GM20431 (cell line): Measurements from ENCODE around the gene OSBPL10.

Source experiments
- in situ Hi-C: fragments of 300-500 bp; cut with MseI, MboI; formaldehyde crosslinking; loops from one replicate; pipeline ENCODE4 v1.15.0; 2020; ENCODE audit warnings: low sequenced_read_pairs; ENCODE audit not compliant: unreplicated experiment

OSBPL10 gene

DNA sequence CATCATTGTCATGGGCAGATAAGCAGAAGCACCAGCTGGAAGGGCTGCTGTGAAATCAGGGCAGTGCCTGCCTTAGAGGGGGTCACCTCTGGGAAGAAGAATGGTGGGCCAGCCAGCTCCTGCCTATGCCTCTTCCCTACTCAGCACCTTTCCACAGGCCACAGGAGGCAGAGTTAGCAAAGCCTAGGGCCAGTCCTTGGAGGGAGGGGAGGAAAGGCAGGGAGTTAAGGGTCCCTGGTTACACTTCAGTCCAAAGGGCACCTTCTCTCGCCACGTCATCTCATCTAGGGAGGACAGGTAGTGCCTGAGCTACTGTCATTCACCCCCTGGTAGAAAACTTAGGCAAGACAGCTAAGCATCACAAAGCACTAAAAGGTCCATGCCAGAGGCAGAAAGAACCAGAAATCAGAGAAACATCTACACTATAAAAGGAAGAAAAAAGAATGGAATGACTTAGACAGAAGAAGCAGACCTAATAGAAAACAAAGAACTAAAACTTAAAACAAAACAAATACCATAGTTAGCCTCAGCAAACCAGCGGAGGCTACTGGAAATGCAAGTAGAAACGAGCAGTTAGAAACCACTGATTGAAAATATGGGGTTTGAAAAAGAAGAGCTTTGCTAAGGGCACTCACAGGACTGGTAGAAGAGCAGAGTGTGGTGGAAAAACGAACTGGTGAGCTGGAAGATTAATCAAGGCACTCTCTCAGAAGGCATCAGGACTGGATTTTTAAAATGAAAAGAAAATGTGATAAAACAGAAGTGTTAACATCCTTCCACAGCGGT, 84.2 kb downstream of the OSBPL10 start:
- in situ Hi-C loops = no loop called here

DNA sequence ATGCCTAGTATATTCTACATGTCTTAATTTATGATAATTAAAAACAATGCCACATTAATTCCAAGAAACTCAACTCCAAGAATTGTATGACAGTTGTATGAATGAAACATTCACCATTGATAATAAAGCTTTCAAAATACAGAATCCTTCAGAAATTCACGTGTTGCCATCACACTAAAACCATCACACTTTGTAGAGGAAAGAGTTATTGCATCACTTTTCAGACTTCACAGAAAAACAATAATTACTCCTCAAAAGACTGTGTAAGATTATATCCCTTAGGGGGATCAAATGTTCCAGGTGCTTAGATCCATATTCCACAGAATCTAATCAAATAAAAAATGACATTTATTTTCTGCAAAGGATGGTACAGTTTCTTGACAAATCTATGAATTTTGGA, 85.0 kb downstream of the OSBPL10 start:
- in situ Hi-C loops = no loop called here

DNA sequence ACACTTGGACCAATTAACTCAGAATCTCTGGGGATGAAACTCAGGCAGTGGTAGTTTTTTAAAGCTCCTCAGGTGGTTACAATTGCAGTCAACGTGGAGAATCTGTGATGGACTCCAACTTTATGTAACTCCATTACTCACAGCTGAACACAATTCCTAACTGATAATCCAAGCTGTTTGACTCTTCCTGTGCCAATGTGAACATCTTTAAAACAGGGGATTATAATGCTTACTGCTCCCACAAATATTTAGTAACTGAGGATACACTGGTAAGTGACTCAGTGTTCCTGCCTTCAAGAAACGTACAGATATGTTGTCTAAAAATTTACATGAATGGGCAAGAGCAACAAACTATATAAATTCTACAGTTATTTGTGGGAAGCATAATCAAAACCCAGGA, 85.6 kb downstream of the OSBPL10 start:
- in situ Hi-C loops = no loop called here

DNA sequence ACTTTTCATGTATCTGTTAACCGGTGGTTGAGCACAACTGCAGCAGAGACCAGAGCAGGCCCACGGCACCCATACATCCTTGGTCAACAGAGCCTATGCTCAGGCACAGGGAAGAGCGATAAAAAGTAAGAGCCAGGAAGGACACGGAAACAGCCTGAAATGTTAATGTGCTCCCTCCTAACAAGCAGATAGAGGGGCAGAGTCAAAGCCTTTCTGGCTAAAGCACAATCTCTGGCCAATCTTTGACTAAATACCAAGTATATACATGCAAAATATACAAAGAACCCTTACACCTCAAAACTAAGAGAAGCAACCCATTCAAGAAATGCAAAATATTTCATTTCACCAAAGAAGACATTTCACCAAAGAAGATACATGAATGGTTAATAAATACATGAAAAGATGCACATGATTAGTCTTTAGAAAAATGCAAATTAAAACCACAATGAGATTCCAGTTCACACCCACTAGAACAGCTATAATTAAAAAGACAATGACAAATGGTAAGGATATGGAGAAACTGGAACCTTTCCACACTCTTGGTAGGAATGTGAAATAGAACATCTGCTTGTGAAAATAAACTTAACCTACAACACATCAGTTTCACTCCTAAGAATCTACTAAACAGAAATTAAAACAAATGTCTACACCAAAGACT, 88.0 kb downstream of the OSBPL10 start:
- in situ Hi-C loops = no loop called here

DNA sequence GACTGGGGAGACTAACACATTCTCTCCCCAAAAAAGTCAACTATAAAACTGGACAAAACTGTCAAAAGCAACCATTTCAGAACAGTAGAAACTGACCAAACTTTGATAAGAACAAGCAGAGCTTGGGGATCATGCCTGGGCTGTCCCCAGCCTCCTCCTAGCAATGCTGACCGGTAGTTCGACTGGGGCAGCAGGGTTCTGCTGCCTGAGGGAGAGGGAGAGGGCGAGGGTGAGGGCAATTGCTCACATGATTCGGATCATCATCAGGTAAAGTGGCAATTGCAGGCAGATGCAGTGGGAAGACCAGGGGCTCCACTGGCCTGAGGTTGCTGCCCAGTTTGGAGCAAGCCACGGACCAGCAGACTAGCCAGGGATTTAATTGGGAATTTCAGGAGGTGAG, 88.6 kb downstream of the OSBPL10 start:
- in situ Hi-C loops = no loop called here

DNA sequence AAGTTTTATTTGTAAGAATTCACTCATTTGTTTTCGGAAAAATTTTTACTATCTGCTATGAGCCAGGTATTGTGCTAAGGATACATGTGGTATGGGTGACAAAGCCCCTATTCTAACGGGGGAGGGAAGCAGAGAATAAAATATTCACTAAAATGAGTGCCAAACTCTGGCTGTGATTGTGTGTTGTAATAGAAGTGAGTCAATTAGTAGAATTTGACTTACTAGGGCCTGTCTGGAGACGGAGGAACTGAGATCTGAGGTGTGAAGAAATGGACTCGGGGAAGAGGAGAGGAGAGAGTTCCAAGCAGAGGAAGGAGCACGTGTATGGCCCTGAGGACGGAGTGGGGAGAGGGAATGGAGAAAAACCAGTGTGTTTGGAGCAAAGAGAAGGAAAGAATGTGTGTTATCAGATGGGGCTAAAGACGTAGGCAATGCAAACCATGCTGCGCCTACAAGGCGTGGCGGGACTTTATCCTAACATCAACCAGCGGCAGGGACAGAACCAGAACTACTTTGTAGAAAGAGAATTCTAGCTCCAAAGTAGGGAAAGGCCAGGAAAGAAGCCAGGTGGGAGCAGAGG, 89.1 kb downstream of the OSBPL10 start:
- in situ Hi-C loops = no loop called here

DNA sequence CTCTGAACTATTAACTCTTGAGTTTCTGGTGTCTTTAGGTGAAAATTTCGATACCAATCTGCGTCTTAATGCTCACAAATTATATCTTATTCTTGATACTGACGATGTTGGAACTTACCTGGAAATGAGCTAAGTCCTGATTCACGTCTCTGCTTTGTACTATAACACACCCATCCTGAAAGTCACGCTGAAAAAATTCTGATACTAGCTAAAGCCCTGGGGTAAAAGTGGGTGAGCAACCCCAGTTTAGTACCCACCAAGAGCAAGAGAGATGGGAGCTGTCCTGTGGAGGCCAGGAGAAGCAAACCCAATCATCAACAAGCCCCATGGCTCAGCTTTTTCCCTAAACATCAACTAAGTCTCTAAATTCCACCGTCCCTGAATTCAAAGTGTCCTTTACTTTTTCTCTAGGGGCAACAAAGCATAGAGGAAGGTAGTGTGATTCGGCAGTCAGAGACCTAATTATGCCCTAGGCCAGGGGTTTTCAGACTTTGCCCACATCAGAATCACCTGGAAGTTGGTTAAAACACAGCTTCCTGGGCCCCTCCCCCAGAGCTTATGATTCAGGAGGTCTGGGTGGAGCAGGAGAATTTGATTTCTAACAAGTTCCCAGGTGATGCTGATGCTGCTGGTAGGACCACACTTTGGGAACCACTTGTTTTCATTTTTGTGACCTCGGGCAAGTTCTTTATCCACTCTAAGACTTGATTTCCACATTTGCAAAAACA, 90.2 kb downstream of the OSBPL10 start:
- in situ Hi-C loops = no loop called here

DNA sequence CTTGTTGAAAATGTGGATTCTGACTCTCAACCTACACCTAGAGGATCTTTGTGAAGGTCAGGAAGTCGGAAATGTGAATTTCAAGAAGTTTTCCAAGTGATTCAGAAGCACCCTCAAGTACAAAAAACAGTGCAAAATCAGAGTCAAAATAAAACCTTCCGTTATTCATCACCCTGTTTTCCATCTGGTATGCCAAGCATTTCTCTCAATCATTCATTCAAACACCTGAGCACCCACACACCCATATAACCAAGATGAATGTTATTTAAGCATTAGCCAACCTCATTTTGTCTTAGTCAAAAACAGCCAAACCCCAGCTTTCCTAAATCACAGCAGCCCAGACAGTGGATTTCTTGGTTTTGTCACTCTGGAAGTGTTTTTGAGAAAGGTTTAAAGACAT, 91.1 kb downstream of the OSBPL10 start:
- in situ Hi-C loops = no loop called here

DNA sequence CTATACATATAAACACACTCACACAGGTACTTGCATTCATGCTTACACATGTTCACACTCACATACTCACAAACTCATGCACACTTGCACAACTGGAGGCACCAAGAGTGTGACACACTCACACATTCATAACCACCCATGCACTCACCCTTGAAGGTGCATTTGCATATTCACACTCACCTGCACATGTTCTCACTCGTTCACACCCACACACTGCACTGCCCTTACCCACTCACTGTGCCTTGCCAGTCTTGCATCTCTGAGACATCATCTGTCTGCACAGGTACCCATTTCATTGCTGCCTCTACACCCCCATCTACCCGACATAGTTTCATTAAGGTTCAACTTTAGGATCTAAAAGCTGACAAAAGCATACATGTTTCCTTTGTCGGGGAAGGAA, 95.8 kb downstream of the OSBPL10 start:
- in situ Hi-C loops = no loop called here

DNA sequence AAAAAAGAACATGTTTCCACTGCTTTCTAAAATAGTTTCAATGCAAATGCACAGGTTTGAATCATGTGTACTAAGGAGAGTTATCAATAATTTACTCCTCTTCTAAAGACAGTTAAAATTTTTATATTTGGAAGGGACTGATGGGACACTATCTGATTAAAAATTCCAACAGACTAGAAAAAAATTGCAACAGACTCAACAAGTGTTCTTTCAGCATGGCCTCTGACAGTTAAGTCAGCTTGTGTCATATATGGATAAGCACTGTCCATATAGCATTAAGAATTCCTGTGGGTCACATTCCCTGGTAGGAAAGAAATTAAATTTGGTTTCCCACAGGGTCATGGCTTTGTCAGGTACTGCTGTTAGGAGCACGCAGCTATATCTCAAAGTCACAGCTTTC, 96.8 kb downstream of the OSBPL10 start:
- in situ Hi-C loops = no loop called here

DNA sequence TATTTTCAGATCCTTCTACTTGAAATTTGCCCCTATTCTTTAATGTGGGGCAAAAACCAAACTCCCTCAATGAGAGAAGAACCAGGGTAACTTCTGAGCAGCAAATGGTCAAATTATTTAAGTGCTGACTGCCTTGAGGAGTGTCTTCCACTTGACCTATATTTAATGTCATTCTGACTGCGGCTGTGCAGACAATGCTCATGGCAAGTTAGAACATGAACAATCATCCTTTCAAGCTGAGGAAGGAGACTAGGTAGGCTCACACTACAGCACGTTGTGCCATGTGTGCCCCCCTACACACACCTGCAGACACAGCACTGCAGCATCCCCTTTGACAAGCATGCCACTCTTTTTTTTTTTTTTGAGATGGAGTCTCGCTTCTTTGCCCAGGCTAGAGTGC, 98.2 kb downstream of the OSBPL10 start:
- in situ Hi-C loops = no loop called here

DNA sequence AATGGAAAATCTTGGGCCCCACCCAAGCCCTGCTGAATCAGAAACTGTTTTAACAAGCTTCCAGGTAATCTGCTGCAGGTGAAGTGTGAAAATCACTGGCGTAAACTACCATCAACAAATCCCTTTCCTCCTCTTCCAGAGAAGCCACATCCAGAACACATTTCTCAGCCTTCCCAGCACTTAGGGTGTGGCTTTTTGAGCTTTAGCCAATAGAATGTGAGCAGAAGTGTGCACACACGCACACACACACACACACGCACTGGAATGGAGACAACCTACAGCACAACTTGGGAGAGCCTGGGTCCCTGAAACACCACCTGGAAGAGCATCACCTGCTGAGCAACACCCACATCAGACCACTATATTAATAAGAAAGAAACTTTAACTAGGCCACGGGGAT, 98.6 kb downstream of the OSBPL10 start:
- in situ Hi-C loops = no loop called here

DNA sequence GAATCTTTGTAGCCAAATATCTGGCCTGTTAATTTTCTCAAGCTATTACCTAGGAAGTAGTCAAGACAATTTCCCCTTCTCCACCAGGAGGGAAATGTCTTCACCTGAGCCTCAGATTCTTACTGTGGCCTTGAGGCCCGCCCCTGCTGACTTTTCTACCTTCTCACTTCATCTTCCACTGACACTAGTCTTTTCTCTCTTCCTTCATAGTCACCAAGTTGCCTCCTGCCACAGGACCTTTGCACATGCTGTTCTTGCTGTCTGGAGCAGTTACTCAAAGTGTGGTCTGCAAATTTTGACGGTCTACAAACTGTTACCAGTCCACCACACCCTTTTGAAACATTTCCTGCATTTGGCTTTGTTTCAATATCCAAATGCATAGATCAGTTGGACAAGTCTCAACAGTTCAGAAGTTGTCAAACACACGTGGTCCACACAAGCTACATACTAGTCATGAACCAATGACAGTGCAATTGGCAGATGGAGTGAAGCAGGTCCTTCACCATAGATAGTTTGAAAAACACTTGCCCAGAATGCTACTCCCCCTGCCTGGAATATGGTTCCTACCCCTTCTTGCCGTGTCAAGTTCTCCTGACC, 100.5 kb downstream of the OSBPL10 start:
- in situ Hi-C loops = no loop called here

DNA sequence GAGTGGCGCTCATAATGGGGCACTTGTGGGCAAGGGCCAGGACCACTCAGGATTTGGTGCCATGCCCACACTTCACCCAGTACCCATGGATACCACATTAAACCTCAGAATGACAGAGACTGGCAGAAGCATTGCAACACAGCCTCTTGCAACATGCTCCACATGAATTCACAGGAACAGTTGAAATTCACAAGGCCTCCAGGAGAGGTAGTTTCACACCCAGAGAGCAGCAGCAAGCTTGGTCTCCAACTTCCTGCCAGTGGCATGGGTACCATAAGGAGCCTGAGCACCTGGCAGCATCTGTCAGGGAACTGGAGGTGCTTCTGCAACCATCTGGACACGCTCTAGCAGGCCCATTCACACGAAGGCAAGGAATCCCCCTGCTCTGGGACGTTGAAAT, 101.0 kb downstream of the OSBPL10 start:
- in situ Hi-C loops = no loop called here

DNA sequence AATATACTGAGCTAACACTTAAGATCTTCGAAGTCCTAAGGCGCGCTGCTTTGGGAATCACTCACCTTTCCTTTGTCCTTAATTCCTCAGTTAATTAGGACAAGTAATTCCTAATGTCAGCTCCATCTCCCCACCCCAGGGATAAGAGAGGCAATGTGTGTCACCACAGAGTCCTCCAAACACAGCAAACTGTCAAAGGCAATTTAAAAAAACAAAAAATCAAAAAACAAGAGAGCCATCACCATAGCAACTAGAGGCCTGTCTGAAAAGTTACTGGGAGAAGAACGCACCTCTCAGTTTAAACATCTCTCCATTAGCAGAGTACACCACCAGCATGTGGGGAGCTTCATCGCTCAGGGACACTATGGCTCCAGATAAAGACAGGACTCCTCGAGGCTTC, 101.7 kb downstream of the OSBPL10 start:
- in situ Hi-C loops = no loop called here

DNA sequence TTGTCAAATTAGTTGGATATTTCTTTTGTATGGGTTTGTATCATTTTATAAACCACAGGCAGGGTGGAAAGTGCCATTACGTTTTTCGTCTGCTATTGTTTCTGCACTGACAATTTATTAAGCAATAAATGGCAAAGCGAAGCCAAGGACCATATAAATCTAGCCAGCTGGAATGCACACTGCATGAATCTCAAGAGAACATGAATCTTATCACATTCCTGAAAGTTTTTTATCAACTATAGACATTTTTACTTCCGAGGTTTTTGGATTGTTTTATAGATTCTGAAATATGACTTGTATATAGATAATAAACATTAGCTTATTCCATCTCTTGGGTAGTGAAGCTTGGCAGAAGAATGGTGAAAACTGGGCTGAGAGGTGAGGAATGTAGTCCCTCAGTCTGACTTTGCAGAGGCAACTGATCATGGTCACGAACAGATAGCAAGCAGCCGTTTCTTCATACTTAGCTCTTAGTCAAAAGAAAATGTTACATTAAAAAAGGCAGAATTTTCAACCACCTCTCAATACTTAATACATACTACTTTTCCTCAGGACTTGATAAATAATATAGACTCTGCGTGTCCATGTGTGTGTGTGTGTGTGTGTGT, 102.7 kb downstream of the OSBPL10 start:
- in situ Hi-C loops = no loop called here

DNA sequence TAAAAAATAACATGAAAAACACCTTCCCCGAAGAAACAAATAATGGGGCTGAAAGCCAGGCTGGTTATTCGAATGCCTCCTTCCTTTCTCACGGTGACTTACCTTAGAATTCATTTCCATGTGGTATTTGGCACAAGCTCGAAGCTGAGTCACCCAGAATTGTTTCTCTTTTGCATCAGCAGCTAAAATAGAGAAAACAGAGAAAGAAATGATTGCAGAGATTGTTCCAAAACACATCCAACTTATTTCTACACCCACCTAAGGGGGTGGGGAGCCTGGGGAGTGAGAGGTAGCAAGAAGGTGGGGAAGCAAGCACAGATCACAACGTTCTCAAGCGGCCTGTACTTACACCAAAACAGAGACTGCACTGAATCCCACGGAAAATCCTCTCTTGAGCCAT, 104.7 kb downstream of the OSBPL10 start:
- in situ Hi-C loops = no loop called here

DNA sequence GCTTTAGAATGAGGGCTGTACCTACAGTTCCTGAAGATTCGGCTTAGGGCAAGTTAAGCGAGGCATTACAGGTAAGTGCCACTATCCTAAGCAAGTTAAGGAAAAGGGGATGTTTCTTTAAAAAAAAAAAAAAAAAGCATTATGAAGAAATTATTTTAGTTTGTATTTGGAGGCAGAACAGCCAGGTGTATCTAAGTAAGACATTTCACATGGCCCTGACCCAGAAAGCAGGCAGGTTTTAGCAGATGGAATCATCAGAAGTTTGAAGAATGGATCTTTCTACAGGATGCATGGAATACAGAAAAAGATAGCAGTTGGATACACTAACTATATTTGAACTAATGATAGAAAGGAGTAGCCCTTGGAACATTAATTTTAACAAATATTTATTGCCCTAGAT, 105.6 kb downstream of the OSBPL10 start:
- in situ Hi-C loops = no loop called here

DNA sequence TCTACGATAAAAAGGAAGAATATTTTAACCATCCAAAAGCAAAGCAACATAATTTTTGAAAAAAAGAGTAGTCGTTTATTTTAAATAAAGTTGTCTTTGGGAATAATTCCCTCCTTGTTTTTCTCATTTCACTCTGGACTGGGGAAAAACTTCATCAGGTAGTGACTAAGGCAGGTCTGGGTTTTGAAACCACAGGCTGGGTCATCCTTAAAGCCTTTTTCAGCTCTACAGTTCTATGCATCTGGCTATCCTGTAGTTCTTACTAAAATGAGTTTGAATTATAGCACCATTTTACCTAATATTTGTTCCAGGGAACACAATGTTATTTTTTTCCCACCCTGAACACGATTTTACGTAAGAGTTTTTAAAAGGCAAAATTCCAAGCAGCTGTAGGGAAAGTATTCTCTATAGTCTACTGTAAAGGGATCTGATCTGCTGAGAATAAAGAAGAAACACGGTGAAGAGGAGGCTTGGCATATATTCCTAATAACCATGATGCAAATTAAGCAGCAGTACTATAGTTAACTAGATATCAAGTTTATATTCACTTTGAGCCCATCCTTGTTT, 107.7 kb downstream of the OSBPL10 start:
- in situ Hi-C loops = no loop called here
